Naive B cell (primary cell): ENCODE measurements around the gene PTPN1. TPM values are rescaled to one million over a fixed set of nuclear protein-coding genes. Genes with fewer than 3 reads are reported as not detected.

Source experiments
- ATAC-seq, 2 donors: fragments of 150-1000 bp; cut with Tn5 transposase; 2 replicates each; pipeline ENCODE4 v1.10.0; 2021; ENCODE audit warnings: low read depth in 2 of 2, mild to moderate bottlenecking in 2 of 2, moderate library complexity in 2 of 2
- DNase-seq: peaks from one replicate; pipeline ENCODE4 v3.0.0; 2022
- H3K27ac Mint-ChIP-seq, 6 donors: one replicate each; pipeline ENCODE4 v1.8.0; 2020 to 2022; ENCODE audit warnings: mild to moderate bottlenecking in 6 of 6, mixed read lengths in 6 of 6, moderate library complexity in 5 of 6, inconsistent platforms in 2 of 6
- H3K27me3 Mint-ChIP-seq, 3 donors: one replicate each; pipeline ENCODE4 v1.8.0; 2021 to 2022; ENCODE audit warnings: mixed read lengths in 3 of 3, mild to moderate bottlenecking in 1 of 3
- H3K36me3 Mint-ChIP-seq, 2 donors: one replicate each; pipeline ENCODE4 v1.8.0; 2020 to 2022; ENCODE audit warnings: mixed read lengths in 2 of 2, inconsistent platforms in 1 of 2, mild to moderate bottlenecking in 1 of 2
- H3K4me1 Mint-ChIP-seq, 3 donors: one replicate each; pipeline ENCODE4 v1.8.0; 2020 to 2022; ENCODE audit warnings: mixed read lengths in 3 of 3, inconsistent platforms in 1 of 3, mild to moderate bottlenecking in 1 of 3, moderate library complexity in 1 of 3
- H3K4me3 Mint-ChIP-seq, 8 donors: one replicate each; pipeline ENCODE4 v1.8.0; 2020 to 2022; ENCODE audit warnings: mild to moderate bottlenecking in 8 of 8, mixed read lengths in 8 of 8, moderate library complexity in 8 of 8, inconsistent platforms in 2 of 8
- H3K9me3 Mint-ChIP-seq, 7 donors: one replicate each; pipeline ENCODE4 v1.8.0; 2020 to 2022; ENCODE audit warnings: mixed read lengths in 7 of 7, mild to moderate bottlenecking in 5 of 7, inconsistent platforms in 2 of 7, moderate library complexity in 1 of 7
- polyA plus RNA-seq, 6 donors: library from polyadenylated mRNA; unstranded; fragments of 300-500 nt; fragmentation: Illumina TruSeq; gene quantifications; one replicate each; pipeline ENCODE4 v1.2.3, GENCODE V29; 2021; ENCODE audit warnings: low read depth in 6 of 6

PTPN1 gene
- polyA plus RNA-seq, 6 donors from 2014 or later: 14.0 to 57.1 (median 46.1) TPM

- Mint-ChIP-seq H3K4me1 (peaks cover 33 to 60% (median 44%) of the 10 kb centered on the region in 3 donors), H3K27ac (peak overlapping the region in 5 of 6 donors; percentile 41 to 94 (median 83)), H3K27me3 (no peaks in the 10 kb centered on the region), H3K9me3 (no peaks in the 10 kb centered on the region), H3K36me3 (peaks cover 0 to 5% of the 10 kb centered on the region in 2 donors), H3K4me3 (peak overlapping the region in 7 of 8 donors; percentile 23 to 82 (median 66))
- ATAC-seq (no peak), DNase-seq (no peak)
Measured at GRCh38 chr20:50548396-50548795, 38.2 kb downstream of the PTPN1 start.

DNA sequence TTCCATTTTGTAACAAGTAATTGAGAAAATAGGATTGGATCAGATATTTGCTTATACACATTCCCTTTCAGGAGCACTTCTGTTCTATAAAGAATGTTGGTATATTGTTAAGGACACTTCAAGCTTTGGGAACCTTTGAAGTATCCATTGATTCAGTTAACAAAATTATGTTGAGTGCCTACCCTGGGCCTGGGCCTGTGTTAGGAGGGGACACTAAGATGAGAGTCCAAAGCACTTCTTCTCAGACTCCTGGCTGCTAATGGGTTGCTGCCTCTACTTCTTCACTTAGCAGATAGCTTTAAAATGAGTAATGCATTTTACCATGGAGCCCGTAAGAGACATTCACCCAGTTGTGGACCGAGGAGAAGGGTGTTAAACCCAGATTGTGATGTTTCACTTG, 40.3 kb downstream of the PTPN1 start:
- Mint-ChIP-seq H3K4me1 (peaks cover 20 to 41% (median 32%) of the 10 kb centered on the region in 3 donors), H3K27me3 (no peaks in the 10 kb centered on the region), H3K27ac (peak overlapping the region in 3 of 6 donors; percentile 72 to 96 (median 83)), H3K9me3 (no peaks in the 10 kb centered on the region), H3K36me3 (peaks cover 0 to 5% of the 10 kb centered on the region in 2 donors), H3K4me3 (peak overlapping the region in 1 of 8 donors; percentile 25)
- ATAC-seq (no peak), DNase-seq (no peak)

- Mint-ChIP-seq H3K36me3 (peaks cover 0 to 5% of the 10 kb centered on the region in 2 donors), H3K27me3 (no peaks in the 10 kb centered on the region), H3K9me3 (peaks cover 0 to 2% (median 0%) of the 10 kb centered on the region in 7 donors), H3K27ac (peak overlapping the region in 4 of 6 donors; percentile 23 to 96 (median 70)), H3K4me3 (peak overlapping the region; percentile 10 to 79 (median 43)), H3K4me1 (peaks cover 13 to 41% (median 31%) of the 10 kb centered on the region in 3 donors)
- no peak for ATAC-seq
- DNase-seq: no peak
Measured at GRCh38 chr20:50551288-50551687, 41.1 kb downstream of the PTPN1 start.

DNA sequence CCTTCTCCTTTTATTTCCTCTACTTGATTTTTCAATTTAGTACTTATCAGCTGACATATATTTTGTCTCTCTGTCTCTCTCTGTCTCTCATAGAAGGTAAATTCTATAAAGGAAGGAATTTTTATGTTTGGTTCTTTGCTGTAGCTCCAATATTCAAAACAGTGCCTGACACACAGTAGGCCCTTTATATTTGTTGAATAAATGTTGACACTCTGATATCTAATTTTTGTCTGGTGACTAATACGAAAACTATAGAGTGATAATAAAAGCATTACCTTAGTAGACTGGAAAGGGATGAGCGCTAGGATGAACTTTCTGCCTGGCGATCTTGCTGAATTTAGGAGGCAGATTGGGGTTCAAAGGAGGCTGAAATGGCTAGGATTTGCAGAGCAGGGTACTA, 42.8 kb downstream of the PTPN1 start:
- Mint-ChIP-seq H3K27me3 (no peaks in the 10 kb centered on the region), H3K4me1 (peaks cover 9 to 37% (median 23%) of the 10 kb centered on the region in 3 donors), H3K36me3 (peaks cover 0 to 5% of the 10 kb centered on the region in 2 donors), H3K4me3 (no peak overlapping the region), H3K9me3 (peaks cover 0 to 2% (median 0%) of the 10 kb centered on the region in 7 donors), H3K27ac (no peak overlapping the region)
- DNase-seq (no peak), ATAC-seq (no peak)

DNA sequence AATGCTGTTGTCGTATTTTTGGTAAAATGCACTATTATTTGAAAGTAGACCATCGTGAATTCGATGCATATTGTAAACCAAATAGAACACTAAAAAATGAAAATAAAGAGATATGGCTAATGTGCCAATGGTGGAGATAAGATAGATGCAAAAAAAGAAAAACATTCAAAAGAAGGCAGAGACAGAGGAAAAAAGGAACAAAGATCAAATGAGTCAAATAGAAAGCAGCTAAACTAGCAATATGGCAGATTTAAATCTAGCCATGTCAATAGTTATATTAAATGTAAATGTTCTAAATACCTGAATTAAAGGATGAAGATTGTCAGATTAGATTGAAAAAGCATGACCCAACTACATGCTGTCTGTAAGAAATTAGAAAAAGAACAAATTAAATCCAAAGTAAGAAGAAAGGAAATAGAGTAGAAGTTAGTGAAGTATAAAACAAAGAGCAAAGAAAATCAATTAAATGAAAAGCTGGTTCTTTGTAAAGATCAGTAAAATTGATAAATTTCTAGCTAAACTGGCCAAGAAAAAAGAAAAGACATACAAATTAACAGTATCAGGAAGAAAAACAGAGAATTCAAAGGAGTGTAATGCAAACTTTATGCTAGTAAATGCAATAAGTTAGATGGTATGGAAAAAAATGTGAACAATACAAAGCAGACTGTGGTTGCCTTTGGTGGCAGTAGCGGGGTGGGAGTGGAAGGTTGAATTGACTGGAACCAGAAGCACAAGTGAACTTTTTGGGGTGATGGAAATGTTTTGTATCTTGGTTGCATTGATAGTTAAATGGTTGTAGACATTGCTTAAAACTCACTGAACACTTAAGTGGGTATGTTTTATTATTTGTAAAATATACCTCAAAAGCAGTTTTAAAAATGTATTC, 44.8 kb downstream of the PTPN1 start:
- ATAC-seq (no peak), DNase-seq (no peak)
- Mint-ChIP-seq H3K27ac (no peak overlapping the region), H3K4me1 (peaks cover 26 to 39% (median 27%) of the 10 kb centered on the region in 3 donors), H3K4me3 (no peak overlapping the region), H3K36me3 (no peaks in the 10 kb centered on the region), H3K9me3 (peaks cover 0 to 2% (median 0%) of the 10 kb centered on the region in 7 donors), H3K27me3 (no peaks in the 10 kb centered on the region)

DNA sequence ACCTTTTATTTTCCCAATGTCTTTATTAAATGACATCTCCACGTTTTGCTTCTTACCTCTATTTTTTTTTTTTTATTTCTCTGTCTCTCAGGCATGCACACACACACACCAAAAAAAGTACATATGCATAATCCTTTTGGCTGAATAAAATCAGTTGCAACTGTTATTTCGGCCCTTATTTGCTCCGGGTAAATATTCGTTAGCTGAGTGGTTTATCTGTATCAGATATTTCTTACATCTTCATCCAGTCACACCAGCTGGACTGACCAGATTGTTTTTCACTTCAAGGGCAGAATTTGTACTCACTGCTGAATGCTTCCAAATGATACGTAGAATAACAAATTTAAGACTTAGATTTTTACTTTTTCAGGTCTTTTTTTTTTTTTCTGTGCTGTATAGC, 45.5 kb downstream of the PTPN1 start:
- no peaks in the 10 kb centered on the region for H3K36me3 Mint-ChIP-seq
- H3K27me3 Mint-ChIP-seq: no peaks in the 10 kb centered on the region
- H3K27ac Mint-ChIP-seq: no peak overlapping the region
- H3K9me3 Mint-ChIP-seq: peaks cover 0 to 2% (median 0%) of the 10 kb centered on the region in 7 donors
- ATAC-seq: no peak
- no peak overlapping the region for H3K4me3 Mint-ChIP-seq
- no peak for DNase-seq
- H3K4me1 Mint-ChIP-seq: peaks cover 23 to 39% (median 28%) of the 10 kb centered on the region in 3 donors

- ATAC-seq: no peak
- peaks cover 0 to 2% (median 0%) of the 10 kb centered on the region in 7 donors for H3K9me3 Mint-ChIP-seq
- peak overlapping the region in 2 of 6 donors; percentile 25 to 55 for H3K27ac Mint-ChIP-seq
- H3K4me3 Mint-ChIP-seq: no peak overlapping the region
- DNase-seq: no peak
- peaks cover 0 to 7% of the 10 kb centered on the region in 2 donors for H3K36me3 Mint-ChIP-seq
- peaks cover 32 to 47% (median 45%) of the 10 kb centered on the region in 3 donors for H3K4me1 Mint-ChIP-seq
- H3K27me3 Mint-ChIP-seq: no peaks in the 10 kb centered on the region
Measured at GRCh38 chr20:50557549-50558134, 47.5 kb downstream of the PTPN1 start.

- Mint-ChIP-seq H3K4me1 (peaks cover 38 to 53% (median 51%) of the 10 kb centered on the region in 3 donors), H3K27ac (peak overlapping the region in 1 of 6 donors; percentile 55), H3K36me3 (peaks cover 5 to 15% of the 10 kb centered on the region in 2 donors), H3K27me3 (no peaks in the 10 kb centered on the region), H3K4me3 (no peak overlapping the region), H3K9me3 (peaks cover 0 to 2% (median 0%) of the 10 kb centered on the region in 7 donors)
- DNase-seq (no peak), ATAC-seq (no peak)
Measured at GRCh38 chr20:50558483-50558925, 48.3 kb downstream of the PTPN1 start.

- DNase-seq (no peak), ATAC-seq (no peak)
- H3K4me3 Mint-ChIP-seq: no peak overlapping the region
- no peaks in the 10 kb centered on the region for H3K27me3 Mint-ChIP-seq
- peaks cover 38 to 53% (median 51%) of the 10 kb centered on the region in 3 donors for H3K4me1 Mint-ChIP-seq
- H3K36me3 Mint-ChIP-seq: peaks cover 5 to 15% of the 10 kb centered on the region in 2 donors
- peaks cover 0 to 2% (median 0%) of the 10 kb centered on the region in 7 donors for H3K9me3 Mint-ChIP-seq
- H3K27ac Mint-ChIP-seq: peak overlapping the region in 1 of 6 donors; percentile 21
Measured at GRCh38 chr20:50559149-50559548, 49.0 kb downstream of the PTPN1 start.

DNA sequence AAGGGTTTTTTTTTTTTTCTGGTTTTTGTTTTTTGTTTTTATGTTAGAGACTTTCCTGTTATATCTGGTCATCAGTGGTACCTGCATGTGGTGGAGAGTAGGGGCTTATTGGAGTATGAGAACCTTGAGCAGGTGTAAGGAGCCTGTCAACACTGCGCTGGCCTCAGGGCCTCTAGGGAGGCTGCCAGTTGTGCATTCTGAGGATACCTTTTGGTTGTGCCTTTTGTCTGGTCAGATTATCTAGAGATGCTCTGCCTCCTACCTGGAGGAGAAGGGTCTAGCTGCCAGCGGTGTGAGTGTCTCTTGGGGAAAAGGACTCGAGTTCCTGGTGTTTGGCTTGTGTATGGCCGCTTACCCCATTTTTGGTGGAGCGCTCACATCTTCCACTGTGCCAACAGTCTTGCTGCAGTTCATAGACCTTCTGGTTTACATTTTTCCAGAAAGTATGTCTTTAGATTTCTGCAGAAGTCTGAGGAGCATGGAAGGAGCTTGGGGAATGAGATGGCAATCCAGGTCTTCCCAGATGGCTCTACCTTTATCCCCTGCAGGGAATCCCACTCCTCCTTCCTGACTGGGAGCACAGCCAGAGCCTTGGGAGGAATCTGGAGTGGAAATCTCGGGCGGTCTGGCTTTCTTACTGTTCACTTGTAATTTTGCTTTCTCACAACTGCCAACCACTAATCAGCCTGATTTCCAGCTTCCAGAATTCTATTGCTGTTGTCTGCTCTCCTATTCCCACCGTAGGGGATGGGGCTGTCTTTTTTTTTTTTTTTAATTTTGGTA, 49.9 kb downstream of the PTPN1 start:
- Mint-ChIP-seq H3K27me3 (no peaks in the 10 kb centered on the region), H3K27ac (peak overlapping the region in 3 of 6 donors; percentile 61 to 74 (median 65)), H3K4me1 (peaks cover 38 to 53% (median 51%) of the 10 kb centered on the region in 3 donors), H3K36me3 (peaks cover 5 to 15% of the 10 kb centered on the region in 2 donors), H3K4me3 (peak overlapping the region in 1 of 8 donors; percentile 65), H3K9me3 (peaks cover 0 to 2% (median 0%) of the 10 kb centered on the region in 7 donors)
- ATAC-seq: no peak
- DNase-seq: no peak

- Mint-ChIP-seq H3K27ac (peak overlapping the region in 3 of 6 donors; percentile 21 to 83 (median 32)), H3K27me3 (no peaks in the 10 kb centered on the region), H3K36me3 (peaks cover 5 to 15% of the 10 kb centered on the region in 2 donors), H3K4me1 (peaks cover 35 to 52% (median 51%) of the 10 kb centered on the region in 3 donors), H3K4me3 (no peak overlapping the region), H3K9me3 (peaks cover 0 to 2% (median 0%) of the 10 kb centered on the region in 7 donors)
- ATAC-seq: no peak
- DNase-seq: no peak
Measured at GRCh38 chr20:50560867-50561266, 50.7 kb downstream of the PTPN1 start.

GRCh38 chr20:50561379-50562078, 51.3 kb downstream of the PTPN1 start:
- H3K36me3 Mint-ChIP-seq: peaks cover 5 to 18% of the 10 kb centered on the region in 2 donors
- no peaks in the 10 kb centered on the region for H3K9me3 Mint-ChIP-seq
- peaks cover 34 to 58% (median 49%) of the 10 kb centered on the region in 3 donors for H3K4me1 Mint-ChIP-seq
- H3K27me3 Mint-ChIP-seq: no peaks in the 10 kb centered on the region
- DNase-seq (no peak), ATAC-seq (no peak)
- no peak overlapping the region for H3K4me3 Mint-ChIP-seq
- peak overlapping the region in 4 of 6 donors; percentile 9 to 53 (median 26) for H3K27ac Mint-ChIP-seq
